GM11168 (cell line): ENCODE measurements around the gene ATP5PO.
"Not testable (repeated sequence)": the region's sequence is repeated elsewhere in the genome, so short reads cannot be mapped to it uniquely, and the experiment has no call there.

Source experiments
- in situ Hi-C: fragments of 300-500 bp; cut with MboI; formaldehyde crosslinking; loops from one replicate; pipeline ENCODE4 v1.12.0; 2022; ENCODE audit warnings: low sequenced_read_pairs; ENCODE audit not compliant: unreplicated experiment

ATP5PO gene

GRCh38 chr21:33942426-33942825, 26.8 kb upstream of the ATP5PO start:
- in situ Hi-C loops = no loop called here

DNA sequence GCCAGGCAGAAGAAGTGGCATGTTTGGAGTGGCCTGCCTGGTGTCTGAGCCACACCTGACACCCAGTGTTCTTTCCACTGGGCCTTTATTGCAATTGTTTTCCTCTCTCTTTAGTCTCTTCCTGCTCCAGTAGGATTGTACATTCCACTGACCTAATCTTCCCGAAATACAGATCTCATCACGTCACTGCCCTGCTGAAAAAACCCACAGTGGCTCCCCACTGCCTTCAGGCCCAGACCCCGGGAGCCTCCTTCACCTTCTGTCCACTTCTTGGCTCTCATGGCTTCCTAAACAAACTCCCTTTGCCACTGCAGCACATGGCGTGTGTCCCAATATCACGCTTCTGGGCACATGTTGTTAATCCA, 25.3 kb upstream of the ATP5PO start:
- in situ Hi-C loops = no loop called here

GRCh38 chr21:33940164-33940880, 24.7 kb upstream of the ATP5PO start:
- in situ Hi-C loops = no loop called here

- in situ Hi-C loops = no loop called here
These were observed 23.6 kb upstream of the ATP5PO start for GRCh38 chr21:33939226-33939625.

DNA sequence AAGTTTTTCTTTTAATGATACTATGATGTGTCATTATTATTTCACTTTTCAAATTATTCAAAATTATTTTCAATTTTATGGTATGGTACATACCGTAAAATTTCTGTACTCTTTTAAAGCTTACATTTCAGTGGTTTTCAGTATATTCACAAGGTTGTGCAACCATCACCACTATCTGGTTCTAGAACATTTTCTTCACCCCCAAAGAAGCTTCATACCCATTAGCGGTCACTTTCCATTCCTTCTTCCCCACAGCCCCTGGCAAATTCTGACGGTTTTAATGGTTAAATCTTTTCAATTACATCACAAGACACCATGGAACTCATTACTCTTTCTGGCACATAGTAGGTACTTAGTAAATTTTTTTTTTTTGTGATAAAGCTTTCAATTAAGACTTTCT, 22.8 kb upstream of the ATP5PO start:
- in situ Hi-C loops = no loop called here

DNA sequence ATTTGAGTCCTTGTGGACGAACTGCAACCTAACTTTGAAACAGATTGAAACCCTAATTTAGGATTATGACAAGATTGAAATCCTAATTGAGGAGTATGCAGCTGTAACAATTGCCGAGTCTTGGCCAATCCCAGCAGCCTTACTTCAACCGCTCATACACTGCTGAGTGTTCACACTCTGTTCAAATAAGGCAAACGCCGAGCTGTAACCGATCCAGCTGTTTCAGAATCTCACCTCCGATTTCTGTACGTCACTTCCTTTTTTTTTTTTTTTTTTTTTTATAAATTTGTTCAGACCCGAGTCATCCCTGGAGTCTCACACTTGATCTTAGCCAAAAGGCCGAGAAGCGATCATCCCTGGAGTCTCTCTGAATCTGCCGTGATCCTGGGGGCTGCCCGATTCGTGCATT, 22.3 kb upstream of the ATP5PO start:
- in situ Hi-C loops = no loop called here

GRCh38 chr21:33937146-33937545, 21.5 kb upstream of the ATP5PO start:
- in situ Hi-C loops = no loop called here

- in situ Hi-C loops = no loop called here
These were observed 20.9 kb upstream of the ATP5PO start for GRCh38 chr21:33936301-33937038.

DNA sequence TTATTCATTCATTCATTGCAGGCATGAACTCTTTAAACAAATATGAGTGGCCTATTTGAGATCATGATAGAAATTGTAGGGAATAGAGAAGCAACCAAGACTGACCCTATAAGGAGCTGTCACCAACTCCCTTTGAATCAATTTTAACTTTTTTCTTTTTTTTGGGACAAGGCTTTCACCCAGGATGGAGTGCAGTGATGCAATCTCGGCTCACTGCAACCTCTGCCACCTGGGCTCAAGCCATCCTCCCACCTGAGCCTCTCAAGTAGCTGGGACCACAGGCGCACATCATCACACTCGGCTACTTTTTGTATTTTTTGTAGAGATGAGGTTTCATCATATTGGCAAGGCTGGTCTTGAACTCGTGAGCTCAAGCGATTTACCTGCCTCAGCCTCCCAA, 17.1 kb upstream of the ATP5PO start:
- in situ Hi-C loops = no loop called here

DNA sequence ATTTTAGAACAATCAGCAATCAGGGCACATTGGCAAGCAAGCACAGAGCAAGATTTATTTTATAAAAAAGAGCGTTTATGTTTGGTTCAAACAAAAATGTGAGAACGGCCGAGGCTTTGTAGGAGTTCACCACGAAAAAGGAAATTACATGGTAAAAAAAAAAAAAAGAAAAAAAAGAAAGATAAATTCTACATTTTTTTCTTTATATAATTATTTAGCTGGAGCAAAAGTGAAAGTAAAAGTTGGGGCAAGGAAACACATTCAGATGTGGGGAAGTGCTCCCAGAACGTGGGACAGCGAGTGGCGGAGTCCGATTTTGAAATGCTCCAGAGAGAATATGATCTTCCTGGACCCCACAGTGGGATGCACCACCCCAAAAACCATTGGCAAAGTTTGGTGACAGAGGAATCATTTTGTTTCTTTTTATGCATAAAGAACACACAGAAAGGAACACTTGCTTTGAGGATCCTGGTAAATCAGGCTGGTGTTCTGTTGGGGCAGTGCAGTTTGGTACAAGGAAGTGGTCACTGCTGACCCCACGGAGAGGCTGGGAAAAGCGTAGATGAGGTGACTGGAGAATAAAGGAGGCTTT, 16.3 kb upstream of the ATP5PO start:
- in situ Hi-C loops = no loop called here

DNA sequence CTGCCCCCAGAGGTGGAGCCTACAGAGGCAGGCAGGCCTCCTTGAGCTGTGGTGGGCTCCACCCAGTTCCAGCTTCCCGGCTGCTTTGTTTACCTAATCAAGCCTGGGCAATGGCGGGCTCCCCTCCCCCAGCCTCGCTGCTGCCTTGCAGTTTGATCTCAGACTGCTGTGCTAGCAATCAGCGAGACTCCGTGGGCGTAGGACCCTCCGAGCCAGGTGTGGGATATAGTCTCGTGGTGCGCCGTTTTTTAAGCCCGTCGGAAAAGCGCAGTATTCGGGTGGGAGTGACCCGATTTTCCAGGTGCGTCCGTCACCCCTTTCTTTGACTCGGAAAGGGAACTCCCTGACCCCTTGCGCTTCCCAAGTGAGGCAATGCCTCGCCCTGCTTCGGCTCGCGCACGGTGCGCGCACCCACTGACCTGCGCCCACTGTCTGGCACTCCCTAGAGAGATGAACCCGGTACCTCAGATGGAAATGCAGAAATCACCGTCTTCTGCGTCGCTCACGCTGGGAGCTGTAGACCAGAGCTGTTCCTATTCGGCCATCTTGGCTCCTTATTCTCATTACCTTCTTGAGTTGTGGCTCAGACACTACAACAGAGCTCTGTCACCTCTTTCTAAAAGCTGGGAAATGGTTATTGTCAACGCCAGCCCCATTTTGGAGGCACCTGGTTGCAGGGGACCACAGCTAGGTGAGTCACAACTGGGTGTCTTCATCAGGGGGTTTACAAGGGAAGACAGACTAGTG, 15.6 kb upstream of the ATP5PO start:
- in situ Hi-C loops = not testable (repeated sequence)

DNA sequence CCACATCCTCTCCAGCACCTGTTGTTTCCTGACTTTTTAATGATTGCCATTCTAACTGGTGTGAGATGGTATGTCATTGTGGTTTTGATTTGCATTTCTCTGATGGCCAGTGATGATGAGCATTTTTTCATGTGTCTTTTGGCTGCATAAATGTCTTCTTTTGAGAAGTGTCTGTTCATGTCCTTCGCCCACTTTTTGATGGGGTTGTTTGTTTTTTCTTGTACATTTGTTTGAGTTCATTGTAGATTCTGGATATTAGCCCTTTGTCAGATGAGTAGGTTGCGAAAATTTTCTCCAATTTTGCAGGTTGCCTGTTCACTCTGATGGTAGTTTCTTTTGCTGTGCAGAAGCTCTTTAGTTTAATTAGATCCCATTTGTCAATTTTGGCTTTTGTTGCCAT, 10.6 kb upstream of the ATP5PO start:
- in situ Hi-C loops = loop anchor here (10.0 kb wide), 1 partner anchor 419 kb away; no protein-coding TSS in a partner anchor

GRCh38 chr21:33924766-33925100, 9.1 kb upstream of the ATP5PO start:
- in situ Hi-C loops = loop anchor here (10.0 kb wide), 1 partner anchor 420 kb away; no protein-coding TSS in a partner anchor

DNA sequence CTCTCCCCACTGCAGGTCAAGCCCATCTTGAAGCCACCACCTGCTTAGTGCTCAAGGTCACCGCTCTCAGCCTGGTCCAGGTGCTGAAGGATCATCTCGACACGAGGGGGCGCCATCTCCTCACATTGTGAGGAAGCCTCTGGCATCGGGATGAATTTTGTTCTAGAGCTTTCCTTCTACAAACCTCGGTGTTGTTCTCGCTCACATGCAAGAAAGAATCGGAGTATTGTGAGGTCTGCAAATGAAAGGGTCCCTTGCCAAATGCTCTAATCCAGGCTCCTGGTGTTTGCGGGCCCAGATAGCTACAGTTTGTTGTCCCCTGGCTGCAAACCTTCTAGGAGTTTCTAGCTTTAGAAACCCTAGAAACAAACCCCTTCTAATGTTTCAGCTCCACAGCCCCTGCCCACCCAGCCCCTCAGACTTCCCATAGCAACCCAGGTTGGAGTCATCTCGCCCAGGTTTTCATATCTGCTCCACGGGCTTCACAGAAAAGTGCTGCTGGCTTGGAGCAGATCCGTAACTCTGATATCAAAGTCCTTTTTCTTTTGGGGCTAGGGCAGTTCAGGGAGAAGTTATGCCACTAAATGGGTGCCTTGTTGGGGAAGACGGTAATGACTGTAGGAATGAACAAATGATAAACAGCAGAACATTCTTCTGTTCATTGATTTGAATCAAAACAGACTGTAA, 8.6 kb upstream of the ATP5PO start:
- in situ Hi-C loops = loop anchor here (10.0 kb wide), 1 partner anchor 421 kb away; no protein-coding TSS in a partner anchor

DNA sequence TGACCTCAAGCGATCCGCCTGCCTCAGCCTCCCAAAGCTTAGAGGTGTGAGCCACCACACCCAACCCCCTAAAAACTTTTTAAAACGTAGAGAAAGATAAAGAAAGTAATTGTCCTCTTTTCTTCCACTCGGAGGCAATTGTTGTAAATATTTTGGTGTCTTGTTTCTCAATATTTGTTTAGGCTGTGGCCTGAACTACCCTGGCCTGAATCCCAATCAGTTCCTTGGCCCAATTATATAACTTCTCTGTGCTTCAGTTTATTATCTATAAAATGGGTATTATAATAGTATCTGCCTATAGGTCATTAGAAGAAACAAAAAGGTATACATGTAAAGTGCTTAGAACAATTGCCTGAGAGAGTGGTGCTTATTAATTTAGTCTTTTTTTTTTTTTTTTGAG, 1.8 kb upstream of the ATP5PO start:
- in situ Hi-C loops = no loop called here

DNA sequence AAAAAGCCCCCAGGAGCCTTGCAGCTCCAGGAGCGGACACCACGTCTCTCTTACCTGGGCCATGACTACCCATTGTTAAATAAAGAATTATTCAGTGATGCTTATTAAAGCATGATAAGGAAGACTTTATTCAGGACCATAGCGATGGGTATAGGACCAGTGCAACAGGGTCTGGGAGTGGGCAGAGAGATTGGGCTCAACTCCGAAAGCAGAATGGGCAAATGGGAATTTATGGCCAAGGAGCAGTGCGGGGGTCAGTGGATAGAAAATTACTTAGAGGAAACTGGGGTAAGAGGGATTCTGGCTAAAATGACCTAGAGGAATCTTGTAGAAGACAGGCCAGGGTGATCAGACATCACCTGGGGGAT, 580 bp upstream of the ATP5PO start:
- in situ Hi-C loops = no loop called here

DNA sequence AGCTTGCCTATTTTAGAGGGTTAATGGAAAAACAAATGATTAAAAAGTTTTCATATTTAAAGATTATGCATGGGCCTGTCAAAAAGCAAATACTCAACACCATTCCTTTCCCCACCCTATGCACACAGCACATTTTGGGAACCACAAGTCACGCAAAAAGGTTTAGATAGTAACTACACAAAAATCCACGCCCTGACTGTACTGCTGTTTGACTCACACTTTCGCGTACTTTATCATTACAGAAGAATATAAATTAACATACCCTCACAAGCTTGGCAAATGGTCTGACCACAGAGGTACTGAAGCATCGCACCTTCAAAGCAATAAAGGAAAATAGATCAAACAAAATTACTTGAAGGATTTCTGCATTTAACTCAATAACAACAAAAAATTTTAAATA, 1.4 kb downstream of the ATP5PO start:
- in situ Hi-C loops = no loop called here

DNA sequence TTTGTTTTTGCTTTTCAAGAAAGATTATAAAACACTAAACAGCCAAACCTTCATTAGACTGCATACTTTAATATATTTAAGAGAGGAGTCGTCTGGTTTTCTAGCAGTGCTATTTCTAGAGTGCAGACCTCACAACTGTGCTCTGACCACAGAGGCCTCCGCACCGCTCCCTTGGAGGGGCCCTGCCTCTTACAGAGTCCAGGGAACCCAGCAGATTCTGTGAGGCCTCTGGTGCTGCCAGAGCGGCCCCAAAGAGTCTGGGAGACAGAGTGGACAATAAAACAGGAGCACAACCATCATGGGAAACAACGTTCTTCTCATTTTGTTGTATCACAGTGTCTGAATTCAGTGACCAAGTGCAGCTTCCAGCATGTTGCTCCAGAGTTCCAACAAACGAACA, 5.8 kb downstream of the ATP5PO start:
- in situ Hi-C loops = no loop called here

DNA sequence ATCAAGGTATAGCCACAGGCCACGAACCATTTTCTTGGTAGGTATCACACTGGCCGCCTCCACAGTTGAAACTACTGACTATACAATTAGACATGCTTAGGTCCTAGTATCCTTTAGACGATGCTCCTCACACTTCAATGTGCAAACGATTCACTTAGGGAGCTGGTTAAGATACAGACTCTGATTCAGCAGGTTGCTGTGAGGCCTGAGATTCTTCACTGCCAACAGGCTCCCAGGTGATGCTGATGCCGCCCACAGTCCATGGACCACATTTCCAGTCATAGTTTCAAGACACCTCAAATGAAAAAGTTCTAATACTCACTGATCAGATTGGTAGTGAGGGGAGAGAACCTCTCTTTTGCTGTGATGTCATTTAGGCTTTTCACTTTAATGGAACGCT, 6.8 kb downstream of the ATP5PO start:
- in situ Hi-C loops = no loop called here

GRCh38 chr21:33904041-33904440, 11.6 kb downstream of the ATP5PO start:
- in situ Hi-C loops = no loop called here
